Stimulated activated CD4-positive, alpha-beta T cell treated with anti-CD3 and anti-CD28 coated beads, Interleukin-2, amount 100 ng/mL, for 24 hours (primary cell): ENCODE measurements around the gene ONECUT2.

Source experiments
- DNase-seq, 2 donors: peaks; one replicate each; pipeline ENCODE4 v3.0.0-alpha.2; 2020

ONECUT2 gene

DNA sequence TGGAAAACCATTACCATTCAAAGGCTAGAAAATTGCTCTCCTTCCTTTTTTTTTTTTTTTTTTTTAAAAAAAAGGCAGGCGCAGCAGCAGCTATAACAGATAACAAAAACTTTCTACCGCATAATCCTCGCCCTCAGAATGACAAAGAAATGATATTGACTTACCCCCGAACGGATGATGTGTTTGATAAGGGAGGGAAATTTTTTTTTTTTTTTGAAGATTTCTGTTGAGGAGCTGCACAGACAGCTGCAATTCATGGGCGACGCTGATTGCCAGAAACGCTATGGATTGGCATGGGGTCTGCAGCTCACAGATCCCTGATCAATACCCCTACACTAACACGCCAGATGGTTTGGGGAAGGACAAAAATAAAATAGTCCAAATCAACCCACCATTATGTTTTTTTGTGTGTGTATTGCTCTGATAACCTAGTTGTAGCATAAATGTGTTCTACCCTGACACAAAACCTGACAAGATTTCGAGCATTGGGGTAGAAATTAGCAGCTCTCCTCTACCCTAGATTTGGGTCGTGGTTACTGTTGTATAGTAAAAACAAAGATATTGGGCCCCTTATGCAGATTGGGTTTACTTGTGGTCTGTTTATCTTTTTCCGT is 3.6 kb upstream of the ONECUT2 start:
- DNase-seq, result no peak

DNA sequence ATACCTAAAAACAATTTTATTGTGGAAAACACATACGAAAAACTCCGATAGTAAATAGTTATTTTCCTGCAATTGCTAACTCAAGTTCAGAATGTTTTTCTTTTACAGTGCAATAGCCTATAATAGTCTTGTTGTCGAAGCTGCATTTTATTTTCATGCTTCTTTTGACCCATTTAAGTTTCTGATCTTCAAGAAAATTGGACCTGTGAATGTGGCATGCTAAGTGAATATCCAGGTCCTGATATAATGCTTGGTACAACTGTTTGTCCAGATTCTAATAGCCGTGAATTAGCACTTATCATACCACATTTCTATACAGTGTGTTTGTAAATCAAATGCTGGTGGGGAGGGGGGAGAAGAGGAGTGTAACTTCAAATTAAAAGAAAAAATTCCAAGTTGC is 3.0 kb upstream of the ONECUT2 start:
- DNase-seq, result no peak

DNA sequence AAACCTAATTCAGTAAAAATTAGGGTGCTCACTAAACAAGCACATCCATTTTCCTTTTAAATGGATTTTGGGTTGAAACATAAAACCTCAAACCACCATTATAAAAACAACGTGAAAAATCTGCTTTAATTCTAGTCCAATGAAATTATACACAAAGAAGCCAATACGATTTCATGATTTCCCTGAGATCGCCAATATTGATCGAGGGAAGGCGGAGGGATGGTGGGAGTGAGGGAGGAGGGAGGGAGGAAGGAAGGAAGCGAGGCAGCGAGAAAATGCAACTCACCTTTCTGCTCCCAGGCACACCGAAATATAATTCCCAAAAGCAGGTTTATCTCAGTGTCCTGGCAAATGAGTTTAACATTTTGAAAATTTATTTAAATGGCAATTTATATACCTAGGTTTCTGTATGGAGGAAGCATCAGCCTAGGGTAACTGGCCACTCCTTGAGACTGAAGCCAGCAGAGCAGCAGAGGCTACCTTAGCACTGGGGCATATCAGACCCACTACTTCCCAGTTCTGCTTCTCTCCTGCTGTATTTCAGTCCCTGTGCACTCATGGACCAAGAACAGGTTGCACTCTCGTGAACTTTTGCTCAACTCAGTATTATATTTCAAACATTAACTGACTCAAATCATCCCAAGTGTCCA is 2.3 kb upstream of the ONECUT2 start:
- no peak for DNase-seq

DNA sequence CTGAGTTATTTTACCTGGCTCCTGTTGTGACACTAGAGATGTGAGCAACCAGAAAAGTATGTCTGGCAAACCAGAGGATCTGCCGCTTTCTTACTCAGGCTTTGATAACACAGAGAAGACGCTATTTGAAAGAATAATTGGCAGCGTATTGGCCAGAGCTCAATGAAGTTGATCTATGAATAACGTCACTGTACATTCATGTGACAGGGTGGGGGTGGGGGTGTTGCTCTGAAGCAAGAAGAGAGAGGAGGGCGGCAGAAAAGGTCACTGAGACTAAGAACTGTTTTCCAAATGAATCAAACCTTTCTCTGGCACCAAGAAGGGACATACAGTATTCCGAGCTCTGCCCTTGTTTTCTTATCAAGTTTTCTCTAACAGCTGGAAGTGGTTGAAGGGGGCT is 1.7 kb upstream of the ONECUT2 start:
- DNase-seq, result no peak

DNA sequence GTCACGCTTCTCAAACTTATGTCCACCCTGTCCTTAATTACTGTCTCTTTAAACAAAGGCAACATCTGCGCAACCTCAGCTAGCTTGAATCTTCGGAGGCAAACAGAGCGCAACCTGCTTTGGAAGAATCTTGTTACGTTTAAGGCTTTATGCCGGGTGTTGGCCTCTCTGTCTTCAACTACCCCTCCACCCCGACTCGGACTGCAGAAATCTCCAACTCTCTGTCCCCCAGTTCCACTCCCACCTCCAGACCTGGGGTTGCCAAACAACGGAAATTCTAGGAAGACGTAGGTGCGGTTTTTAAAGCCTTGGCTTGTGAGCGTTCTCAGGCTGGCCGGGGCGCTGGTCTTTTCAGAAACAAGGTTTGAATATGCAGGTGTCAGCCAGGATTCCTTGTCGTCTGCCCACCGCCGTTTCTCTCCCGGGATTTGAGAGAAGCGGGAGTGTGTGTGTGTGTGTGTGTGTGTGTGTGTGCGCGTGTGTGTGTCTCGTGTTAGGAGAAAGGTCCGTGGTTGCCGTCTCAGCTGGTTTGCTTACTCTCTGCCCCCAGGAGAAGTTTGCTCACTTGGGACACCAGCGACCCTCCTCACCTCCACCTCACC is 1.1 kb upstream of the ONECUT2 start:
- DNase-seq, result no peak

DNA sequence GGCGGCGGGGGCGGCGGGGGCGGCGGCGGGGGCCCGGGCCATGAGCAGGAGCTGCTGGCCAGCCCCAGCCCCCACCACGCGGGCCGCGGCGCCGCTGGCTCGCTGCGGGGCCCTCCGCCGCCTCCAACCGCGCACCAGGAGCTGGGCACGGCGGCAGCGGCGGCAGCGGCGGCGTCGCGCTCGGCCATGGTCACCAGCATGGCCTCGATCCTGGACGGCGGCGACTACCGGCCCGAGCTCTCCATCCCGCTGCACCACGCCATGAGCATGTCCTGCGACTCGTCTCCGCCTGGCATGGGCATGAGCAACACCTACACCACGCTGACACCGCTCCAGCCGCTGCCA is 644 bp downstream of the ONECUT2 start:
- DNase-seq, result no peak

DNA sequence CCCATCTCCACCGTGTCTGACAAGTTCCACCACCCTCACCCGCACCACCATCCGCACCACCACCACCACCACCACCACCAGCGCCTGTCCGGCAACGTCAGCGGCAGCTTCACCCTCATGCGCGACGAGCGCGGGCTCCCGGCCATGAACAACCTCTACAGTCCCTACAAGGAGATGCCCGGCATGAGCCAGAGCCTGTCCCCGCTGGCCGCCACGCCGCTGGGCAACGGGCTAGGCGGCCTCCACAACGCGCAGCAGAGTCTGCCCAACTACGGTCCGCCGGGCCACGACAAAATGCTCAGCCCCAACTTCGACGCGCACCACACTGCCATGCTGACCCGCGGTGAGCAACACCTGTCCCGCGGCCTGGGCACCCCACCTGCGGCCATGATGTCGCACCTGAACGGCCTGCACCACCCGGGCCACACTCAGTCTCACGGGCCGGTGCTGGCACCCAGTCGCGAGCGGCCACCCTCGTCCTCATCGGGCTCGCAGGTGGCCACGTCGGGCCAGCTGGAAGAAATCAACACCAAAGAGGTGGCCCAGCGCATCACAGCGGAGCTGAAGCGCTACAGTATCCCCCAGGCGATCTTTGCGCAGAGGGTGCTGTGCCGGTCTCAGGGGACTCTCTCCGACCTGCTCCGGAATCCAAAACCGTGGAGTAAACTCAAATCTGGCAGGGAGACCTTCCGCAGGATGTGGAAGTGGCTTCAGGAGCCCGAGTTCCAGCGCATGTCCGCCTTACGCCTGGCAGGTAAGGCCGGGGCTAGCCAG is 1.2 kb downstream of the ONECUT2 start:
- DNase-seq, result peak in 1 of 2 donors; percentile 6

DNA sequence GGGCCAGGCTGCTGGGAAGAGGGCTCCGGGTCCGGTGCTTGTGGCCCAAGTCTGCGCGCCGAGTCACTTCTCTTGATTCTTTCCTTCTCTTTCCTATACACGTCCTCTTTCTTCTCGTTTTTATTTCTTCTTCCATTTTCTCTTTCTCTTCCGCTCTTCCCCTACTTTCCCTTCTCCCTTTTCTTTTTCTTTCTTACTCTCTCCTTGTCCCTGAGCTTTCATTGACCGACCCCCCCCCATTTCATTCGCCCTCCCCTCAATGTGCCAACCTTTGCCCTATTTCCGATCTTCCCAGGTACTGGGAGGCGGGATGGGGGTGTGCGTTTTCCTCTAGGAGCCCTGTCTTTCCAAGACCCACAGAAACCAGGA is 1.8 kb downstream of the ONECUT2 start:
- DNase-seq, result no peak

DNA sequence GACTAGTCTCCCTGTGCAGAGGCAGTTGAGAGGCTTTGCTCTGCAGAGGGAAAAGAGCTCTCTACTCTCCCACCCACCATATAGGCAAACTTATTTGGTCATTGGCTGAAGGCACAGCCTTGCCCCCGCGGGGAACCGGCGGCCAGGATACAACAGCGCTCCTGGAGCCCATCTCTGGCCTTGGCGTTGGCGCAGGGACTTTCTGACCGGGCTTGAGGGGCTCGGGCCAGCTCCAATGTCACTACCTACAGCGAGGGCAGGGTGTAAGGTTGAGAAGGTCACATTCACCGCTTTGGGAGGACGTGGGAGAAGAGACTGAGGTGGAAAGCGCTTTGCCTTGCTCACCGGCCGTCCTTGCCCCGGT is 2.2 kb downstream of the ONECUT2 start:
- peak in 1 of 2 donors; percentile 1 for DNase-seq

DNA sequence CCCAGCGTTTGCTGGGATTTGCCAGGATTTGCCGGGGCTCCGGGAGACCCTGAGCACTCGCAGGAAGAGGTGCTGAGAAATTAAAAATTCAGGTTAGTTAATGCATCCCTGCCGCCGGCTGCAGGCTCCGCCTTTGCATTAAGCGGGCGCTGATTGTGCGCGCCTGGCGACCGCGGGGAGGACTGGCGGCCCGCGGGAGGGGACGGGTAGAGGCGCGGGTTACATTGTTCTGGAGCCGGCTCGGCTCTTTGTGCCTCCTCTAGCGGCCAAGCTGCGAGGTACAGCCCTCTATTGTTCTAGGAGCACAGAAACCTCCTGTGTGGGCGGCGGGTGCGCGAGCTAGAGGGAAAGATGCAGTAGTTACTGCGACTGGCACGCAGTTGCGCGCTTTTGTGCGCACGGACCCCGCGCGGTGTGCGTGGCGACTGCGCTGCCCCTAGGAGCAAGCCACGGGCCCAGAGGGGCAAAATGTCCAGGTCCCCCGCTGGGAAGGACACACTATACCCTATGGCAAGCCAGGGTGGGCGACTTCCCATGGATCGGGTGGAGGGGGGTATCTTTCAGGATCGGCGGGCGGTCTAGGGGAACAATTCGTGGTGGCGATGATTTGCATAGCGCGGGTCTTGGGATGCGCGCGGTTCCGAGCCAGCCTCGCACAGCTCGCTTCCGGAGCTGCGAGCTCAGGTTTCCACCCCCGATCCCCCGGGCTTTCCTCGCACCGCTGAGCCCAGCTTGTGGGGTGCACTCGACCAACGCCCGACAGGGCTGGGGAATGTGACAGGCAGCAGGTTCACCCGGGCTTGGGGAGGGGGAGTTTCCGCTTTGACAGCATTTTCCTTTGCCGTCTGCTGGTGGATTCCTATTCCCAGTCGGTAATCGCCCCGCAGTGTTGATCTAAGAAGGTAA is 2.8 kb downstream of the ONECUT2 start:
- peak; percentile 61 to 82 for DNase-seq

DNA sequence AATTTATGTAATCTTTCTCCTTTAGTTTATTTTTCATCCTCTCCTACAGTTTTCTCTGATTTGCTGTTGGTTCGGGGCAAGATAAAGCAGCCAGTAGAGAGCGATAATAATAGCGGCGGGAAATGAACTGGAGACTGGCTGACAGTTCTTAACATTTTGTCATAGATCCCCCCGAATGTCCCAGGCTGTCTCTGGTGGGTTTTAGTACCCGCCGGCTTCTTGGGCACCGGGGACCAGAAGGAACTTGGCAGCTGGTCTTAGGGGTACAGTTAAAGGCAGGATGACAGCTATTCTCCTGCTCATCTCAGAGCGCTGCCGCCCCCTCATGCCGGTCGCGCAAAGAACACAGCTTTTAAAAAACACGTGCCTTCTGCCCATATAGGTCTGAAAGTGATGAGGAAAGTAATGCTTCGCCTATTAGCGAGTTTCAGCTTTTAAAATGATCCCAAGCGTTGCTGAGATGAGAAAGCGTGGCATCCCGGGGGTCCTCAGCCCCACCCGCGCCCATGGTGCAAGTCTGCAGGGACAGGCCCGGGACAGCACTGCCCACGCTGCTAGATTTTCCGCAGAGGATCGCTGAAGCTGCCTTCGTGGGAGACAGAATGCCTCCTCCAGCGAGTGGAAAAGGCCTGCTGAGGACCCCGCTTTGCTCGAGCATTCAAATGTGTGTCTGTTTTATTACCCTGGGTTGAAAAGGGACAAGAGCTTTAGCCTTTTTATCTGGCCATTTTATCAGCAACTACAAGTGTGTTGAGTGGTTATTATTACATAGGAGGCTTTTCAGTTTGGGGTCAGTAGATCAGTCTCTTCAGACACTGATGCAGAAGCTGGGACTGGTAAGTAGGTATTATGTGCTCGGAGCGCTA is 3.8 kb downstream of the ONECUT2 start:
- peak in 1 of 2 donors; percentile 10 for DNase-seq

DNA sequence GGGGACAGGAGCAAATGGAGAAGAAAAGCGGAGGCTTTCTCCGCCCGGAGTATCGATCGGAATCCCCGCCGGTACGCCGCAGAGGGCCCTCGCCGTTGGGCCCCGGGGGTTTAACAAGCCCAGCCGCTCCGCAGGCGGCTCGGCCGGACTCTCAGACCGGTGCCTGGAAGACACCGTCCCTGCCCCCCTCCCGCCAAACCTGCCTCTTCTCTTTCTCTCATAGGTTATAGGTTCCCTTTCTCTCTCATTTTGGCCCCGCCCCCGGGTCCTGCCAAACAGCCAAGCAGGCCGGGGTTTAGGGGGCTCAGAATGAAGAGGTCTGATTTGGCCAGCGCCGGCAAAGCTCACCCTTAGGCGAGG is 4.4 kb downstream of the ONECUT2 start:
- peak in 1 of 2 donors; percentile 9 for DNase-seq

DNA sequence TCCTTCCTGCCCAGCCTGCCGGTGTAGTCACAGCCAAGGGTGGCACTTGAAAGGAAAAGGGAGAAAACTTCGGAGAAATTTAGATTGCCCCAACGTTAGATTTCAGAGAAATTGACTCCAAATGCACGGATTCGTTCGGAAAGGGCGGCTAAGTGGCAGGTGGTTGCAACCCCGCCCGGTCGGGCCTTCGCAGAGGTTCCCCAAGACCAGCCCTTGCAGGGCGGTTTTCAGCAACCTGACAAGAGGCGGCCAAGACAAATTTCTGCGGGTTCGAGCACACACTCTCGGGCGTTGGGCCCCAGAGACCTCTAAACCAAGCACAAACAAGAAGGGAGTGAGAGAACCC is 4.8 kb downstream of the ONECUT2 start:
- no peak for DNase-seq

DNA sequence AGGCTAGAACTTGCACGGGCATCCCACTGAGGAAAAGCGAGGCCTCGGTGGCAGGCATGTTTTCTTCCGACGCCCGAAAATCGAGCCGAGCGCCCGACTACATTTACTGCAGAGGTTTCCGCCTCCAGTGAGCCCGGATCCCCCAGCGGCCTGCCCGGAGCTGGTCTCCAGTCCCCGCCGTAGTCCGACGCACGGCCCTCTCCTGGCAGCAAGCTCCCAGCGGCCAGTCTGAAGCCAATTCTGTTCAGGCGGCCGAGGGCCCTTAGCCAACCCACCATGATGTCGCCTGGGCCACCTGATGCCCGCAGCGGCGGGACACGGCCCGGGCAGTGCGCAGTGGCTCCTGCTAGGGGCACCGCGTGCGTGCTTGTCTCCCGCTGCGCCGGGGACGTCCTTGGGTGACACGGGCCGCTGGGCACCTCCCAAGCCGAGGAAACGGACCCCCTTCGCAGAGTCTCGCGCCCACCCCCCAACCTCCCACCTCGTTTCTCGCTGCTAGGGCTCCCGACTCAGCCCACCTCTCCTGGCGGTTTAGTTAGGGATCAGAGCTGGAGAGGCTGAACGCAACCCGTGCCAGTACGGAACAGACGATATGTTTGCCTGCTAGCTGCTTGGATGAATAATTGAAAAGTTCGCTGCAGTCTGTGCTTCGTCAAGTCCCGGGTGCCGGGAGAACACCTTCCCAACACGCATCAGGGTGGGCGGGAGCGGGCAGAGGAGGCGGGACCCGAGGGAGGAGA is 5.3 kb downstream of the ONECUT2 start:
- peak in 1 of 2 donors; percentile 3 for DNase-seq

DNA sequence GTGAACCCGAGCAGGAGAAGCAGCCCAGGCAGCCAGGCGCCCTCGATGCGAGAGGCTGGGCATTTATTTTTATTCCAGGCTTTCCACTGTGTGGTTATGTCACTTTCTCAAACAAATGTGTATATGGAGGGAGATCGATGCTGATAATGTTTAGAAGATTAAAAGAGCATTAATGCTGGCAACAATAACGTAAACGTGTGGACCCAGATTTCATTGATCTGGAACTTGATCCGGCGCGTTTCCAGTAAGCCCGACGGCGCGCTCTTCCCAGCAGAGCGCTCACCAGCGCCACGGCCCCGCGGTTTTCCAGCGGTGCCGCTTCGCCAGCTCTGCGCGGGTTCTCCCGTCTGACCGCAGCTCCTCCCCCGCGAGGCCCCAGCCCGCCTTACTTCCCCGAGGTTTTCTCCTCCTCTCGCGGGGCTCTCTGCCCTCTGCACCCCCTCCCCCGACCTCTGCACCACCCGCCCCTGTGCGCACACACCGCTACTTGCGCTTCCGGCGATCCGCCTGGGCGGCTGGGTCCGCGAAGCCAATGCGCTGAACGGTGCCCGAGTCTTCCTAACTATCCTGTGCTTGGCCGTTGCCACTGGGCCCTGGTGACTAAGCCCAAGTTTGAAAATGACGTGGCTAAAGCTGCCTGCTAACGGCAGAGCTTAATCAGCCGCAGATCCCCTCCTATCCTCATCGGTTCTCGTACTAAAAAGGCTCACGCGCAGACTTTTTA is 6.1 kb downstream of the ONECUT2 start:
- peak in 1 of 2 donors; percentile 41 for DNase-seq

DNA sequence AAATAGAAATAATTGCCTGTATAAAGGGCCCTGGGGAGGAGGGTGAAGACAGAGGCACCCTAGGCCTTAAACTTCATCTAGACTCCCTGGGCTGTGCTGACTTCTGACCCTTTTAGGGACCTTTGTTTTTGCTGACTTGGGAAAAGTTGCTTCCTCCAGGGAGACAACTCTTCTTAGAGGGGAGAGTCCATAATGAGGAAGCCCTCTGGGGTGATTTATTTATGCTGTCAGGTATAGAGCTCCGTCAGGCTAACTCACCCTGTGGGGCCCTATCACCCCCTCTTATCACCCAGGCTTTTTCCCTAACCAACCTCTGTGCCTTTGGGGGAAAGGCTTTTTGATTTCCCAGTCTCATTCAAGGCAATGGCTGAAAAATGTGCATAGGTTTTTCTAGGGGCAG is 8.1 kb downstream of the ONECUT2 start:
- no peak for DNase-seq

DNA sequence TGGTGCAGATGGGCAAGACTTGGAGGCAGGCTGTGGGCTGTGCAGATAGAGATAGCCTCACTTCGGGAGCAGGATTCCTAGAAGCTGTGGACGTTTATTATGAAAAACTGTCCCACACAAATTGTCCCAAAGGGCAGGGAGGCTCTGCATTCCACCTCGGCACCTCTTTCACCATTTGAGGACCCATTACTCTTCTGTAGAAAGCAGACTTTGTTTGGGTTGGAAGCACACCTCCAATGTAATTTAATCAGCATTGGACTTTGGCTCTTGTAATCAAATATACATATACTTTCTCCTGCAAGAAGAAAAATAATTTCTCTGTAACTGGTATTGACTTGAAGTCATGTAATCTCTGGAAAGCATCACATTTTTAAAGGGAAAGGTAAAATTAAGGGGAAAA is 8.5 kb downstream of the ONECUT2 start:
- DNase-seq, result no peak

DNA sequence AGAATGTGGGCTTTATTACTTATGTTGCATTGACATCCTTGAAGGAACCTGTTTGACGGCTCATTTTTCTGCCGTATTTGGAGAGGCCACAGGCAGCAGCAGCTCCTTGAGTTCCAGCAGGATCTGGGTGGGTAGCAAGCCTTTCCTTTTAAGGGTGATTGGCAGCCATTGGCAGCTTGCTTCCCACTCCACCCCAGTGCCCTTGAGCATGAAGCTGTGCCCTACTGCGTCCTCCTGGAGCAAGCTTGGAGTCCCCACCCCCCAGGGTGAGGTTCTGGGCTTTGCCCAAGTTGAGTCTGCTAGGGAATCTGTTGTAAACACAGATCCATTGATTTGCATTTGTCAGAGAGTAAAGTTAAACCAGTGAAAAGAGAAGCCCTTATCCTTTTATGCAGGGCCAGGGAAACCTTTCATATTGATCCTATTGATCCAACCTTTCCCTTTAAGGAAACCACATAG is 9.2 kb downstream of the ONECUT2 start:
- no peak for DNase-seq

DNA sequence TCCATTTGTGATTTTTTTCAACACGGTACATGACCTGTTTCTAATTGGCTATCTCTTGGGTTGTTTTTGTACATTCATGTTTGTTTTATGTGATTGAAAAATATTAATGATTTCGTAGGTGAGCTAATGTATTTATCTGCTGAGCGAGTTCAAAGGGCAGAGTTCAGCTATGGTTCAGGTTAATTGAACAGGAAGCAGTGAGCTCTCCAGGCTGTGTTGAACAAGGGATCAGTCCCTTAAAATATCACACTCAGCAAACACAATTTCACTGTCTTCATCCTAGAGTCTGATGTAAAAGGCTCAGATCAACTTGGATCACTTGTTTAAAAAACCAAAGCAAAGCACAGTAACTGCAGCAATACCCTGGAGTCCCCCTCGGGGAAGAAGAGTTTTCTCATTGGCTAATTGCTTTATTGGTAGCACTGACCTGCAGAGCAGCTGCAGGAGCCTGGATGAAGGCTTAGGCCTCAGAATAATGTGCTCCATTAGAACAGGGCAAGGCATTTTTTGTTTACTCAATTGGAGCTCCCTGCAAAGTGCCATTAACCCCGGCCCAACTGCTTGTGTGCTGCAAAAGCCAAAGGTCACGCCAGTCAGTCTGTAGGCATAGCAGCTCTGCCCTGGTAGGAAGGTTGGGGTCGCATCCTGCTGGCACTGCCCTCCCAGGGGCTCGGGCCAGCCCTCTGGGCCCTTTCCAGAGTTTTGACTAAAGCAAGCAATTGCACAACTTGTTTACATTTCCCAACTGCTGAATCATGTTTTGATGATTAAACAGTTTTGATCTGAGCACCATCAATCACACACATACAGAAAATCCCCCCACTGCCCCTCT is 10.5 kb downstream of the ONECUT2 start:
- no peak for DNase-seq

DNA sequence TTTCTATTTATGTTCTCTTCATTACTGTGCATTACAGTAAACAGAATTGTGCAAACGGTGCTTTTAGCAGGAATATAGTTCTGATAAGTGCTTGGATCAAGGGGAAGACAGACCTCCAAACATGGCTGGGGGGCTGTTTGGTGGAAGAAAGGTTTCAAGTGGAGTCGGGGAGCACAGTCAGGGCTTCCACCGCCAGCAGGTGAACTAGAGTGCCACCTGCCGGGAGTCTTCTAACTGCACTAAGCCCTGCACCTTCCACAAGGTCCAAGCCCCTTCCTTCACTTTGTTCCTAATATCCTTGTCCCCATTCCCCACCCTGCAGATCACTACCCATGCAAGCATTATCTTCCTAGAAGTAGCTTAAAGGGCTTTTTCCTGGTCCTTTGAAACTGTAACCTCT is 11.1 kb downstream of the ONECUT2 start:
- DNase-seq, result peak in 1 of 2 donors; percentile 46
